Caco-2 (cell line): ENCODE results near the gene RAB3GAP2. TPM values are rescaled to one million over a fixed set of nuclear protein-coding genes. Genes with fewer than 3 reads are reported as not detected.

Experiments
- BruUV-seq: library from RNA; stranded (reverse); fragments of 400-500 nt; replicated peaks from 2 replicates; lab custom pipeline; 2021; lab: Mats Ljungman, UMichigan
- CTCF ChIA-PET: fragments of 300-600 bp; sonication (Branson Sonifier 250); formaldehyde crosslinking; loops from one replicate; lab custom pipeline; 2022; ENCODE audit warnings: antibody characterized with exemption; lab: Charles Lee
- POLR2A ChIA-PET: fragments of 300-600 bp; sonication (Branson Sonifier 250); formaldehyde crosslinking; loops from one replicate; lab custom pipeline; 2022; ENCODE audit warnings: antibody characterized with exemption; lab: Charles Lee
- DNase-seq, 2 experiments: peaks; one replicate each; pipeline versions ENCODE4 v3.0.0 to v3.0.0-alpha.2; 2020 to 2022
- H3K27me3 ChIP-seq: replicated peaks from 2 replicates; pipeline ENCODE4 v1.6.0; 2011; ENCODE audit warnings: low read length; ENCODE audit not compliant: control insufficient read depth, insufficient read depth
- H3K36me3 ChIP-seq: 2 replicates; pipeline ENCODE4 v1.5.1; 2011; ENCODE audit warnings: low read length; ENCODE audit not compliant: control insufficient read depth, insufficient read depth
- H3K4me1 ChIP-seq: fragments of 250-450 bp; sonication (Bioruptor Pico); 2 replicates; pipeline ENCODE4 v1.5.1; 2020; ENCODE audit warnings: mild to moderate bottlenecking
- H3K4me3 ChIP-seq: 2 replicates; pipeline ENCODE4 v1.5.1; 2011; ENCODE audit warnings: low read depth, mild to moderate bottlenecking, control low read depth, low read length
- H3K9me3 ChIP-seq: fragments of 250-450 bp; sonication (Bioruptor Pico); 2 replicates; pipeline ENCODE4 v1.5.1; 2020; ENCODE audit warnings: mild to moderate bottlenecking, moderate library complexity
- H3K27ac Mint-ChIP-seq: one replicate; pipeline ENCODE4 v1.8.0; 2022; ENCODE audit warnings: mixed read lengths; ENCODE audit not compliant: unreplicated experiment
- H3K27me3 Mint-ChIP-seq: one replicate; pipeline ENCODE4 v1.8.0; 2022; ENCODE audit warnings: mixed read lengths; ENCODE audit not compliant: insufficient read depth, unreplicated experiment
- H3K36me3 Mint-ChIP-seq: one replicate; pipeline ENCODE4 v1.8.0; 2022; ENCODE audit warnings: mild to moderate bottlenecking, mixed read lengths; ENCODE audit not compliant: insufficient read depth, unreplicated experiment
- H3K4me1 Mint-ChIP-seq: one replicate; pipeline ENCODE4 v1.8.0; 2022; ENCODE audit warnings: low read depth, mixed read lengths; ENCODE audit not compliant: unreplicated experiment
- H3K4me3 Mint-ChIP-seq: one replicate; pipeline ENCODE4 v1.8.0; 2022; ENCODE audit warnings: mild to moderate bottlenecking, moderate library complexity, mixed read lengths; ENCODE audit not compliant: unreplicated experiment
- H3K9me3 Mint-ChIP-seq: one replicate; pipeline ENCODE4 v1.8.0; 2022; ENCODE audit warnings: mixed read lengths; ENCODE audit not compliant: unreplicated experiment
- CTCF ChIP-seq, 2 experiments: fragments of 200-600 bp in 1 of 2; IDR thresholded peaks; 1 replicate in 1 of 2; 2 replicates in 1 of 2; pipeline versions ENCODE4 v1.5.1 to v1.8.0; 2011 to 2022; ENCODE audit warnings: antibody characterized with exemption in 1 of 2, control low read depth in 1 of 2, inconsistent platforms in 1 of 2, low read depth in 1 of 2, low read length in 1 of 2, mild to moderate bottlenecking in 1 of 2, moderate library complexity in 1 of 2; ENCODE audit not compliant: insufficient read depth in 1 of 2, severe bottlenecking in 1 of 2, unreplicated experiment in 1 of 2
- intact Hi-C: fragments of 100-400 bp; cut with micrococcal nuclease; formaldehyde crosslinking; loops from one replicate; pipeline ENCODE4 v1.10.0; 2022; ENCODE audit not compliant: unreplicated experiment
- total RNA-seq: library from RNA; stranded (reverse); gene quantifications from 2 replicates; pipeline ENCODE4 v1.2.3, GENCODE V29; 2022

Gene RAB3GAP2
- total RNA-seq, 1 experiment from 2014 or later, result 41.1 TPM

GRCh38 chr1:220298470-220299205 lies 26.4 kb upstream of the RAB3GAP2 start:
- DNase-seq, result no peak
- no TSS peak for BruUV-seq
- Mint-ChIP-seq H3K4me3 (no peak overlapping the region), H3K27ac (no peak overlapping the region), H3K4me1 (peaks cover 5% of the 10 kb centered on the region), H3K36me3 (no peaks in the 10 kb centered on the region), H3K27me3 (peaks cover 4% of the 10 kb centered on the region), H3K9me3 (no peaks in the 10 kb centered on the region)
- intact Hi-C loops, result no loop called here
- Histone ChIP-seq H3K27me3 (0 out of 2 replicates have a peak, but pooled peaks cover 2% of the 10 kb centered on the region), H3K4me1 (peaks cover 4% of the 10 kb centered on the region; the same call in 1 of the 2 replicates), H3K36me3 (no peaks in the 10 kb centered on the region), H3K4me3 (no peak overlapping the region), H3K9me3 (no peaks in the 10 kb centered on the region)
- TF ChIP-seq CTCF (IDR thresholded peaks at IDR 0.05; ENCODE audit: insufficient read depth in 1 of 2, low read depth in 1 of 2, low read length in 1 of 2, severe bottlenecking in 1 of 2, unreplicated experiment in 1 of 2), result no peak
- POLR2A ChIA-PET, result interaction anchor here (0.5 kb wide), 1 partner anchor 489 kb away, joined by 3 read pairs; no protein-coding TSS in a partner anchor
- CTCF ChIA-PET, result interaction anchor here (0.6 kb wide), 1 partner anchor 216 kb away, joined by 3 read pairs; no protein-coding TSS in a partner anchor

GRCh38 chr1:220296981-220297380 lies 24.7 kb upstream of the RAB3GAP2 start:
- Mint-ChIP-seq H3K27ac (no peak overlapping the region), H3K4me1 (peaks cover 5% of the 10 kb centered on the region), H3K36me3 (no peaks in the 10 kb centered on the region), H3K4me3 (no peak overlapping the region), H3K9me3 (no peaks in the 10 kb centered on the region), H3K27me3 (peaks cover 4% of the 10 kb centered on the region)
- ChIA-PET POLR2A (no interaction called here), CTCF (interaction anchor here (0.7 to 1.6 kb wide), 4 partner anchors 78 to 248 kb away, joined by 3 to 11 read pairs (median 8); no protein-coding TSS in a partner anchor)
- Histone ChIP-seq H3K4me1 (peaks cover 4% of the 10 kb centered on the region; the same call in 1 of the 2 replicates), H3K9me3 (no peaks in the 10 kb centered on the region), H3K36me3 (no peaks in the 10 kb centered on the region), H3K27me3 (no peaks in the 10 kb centered on the region), H3K4me3 (no peak overlapping the region)
- no peak for TF ChIP-seq CTCF (IDR thresholded peaks at IDR 0.05; ENCODE audit: insufficient read depth in 1 of 2, low read depth in 1 of 2, low read length in 1 of 2, severe bottlenecking in 1 of 2, unreplicated experiment in 1 of 2)
- BruUV-seq, result no TSS peak
- no peak for DNase-seq
- intact Hi-C loops, result loop anchor here (1.0 kb wide), 3 partner anchors 188 to 232 kb away; no protein-coding TSS in a partner anchor

- Mint-ChIP-seq H3K4me3 (no peak overlapping the region), H3K27ac (no peak overlapping the region), H3K9me3 (no peaks in the 10 kb centered on the region), H3K4me1 (no peaks in the 10 kb centered on the region), H3K27me3 (peaks cover 7% of the 10 kb centered on the region), H3K36me3 (no peaks in the 10 kb centered on the region)
- DNase-seq, result no peak
- intact Hi-C loops, result no loop called here
- H3K27me3 ChIP-seq, result no peaks in the 10 kb centered on the region; the same call in 1 of the 2 replicates
- TF ChIP-seq CTCF (IDR thresholded peaks at IDR 0.05; ENCODE audit: insufficient read depth in 1 of 2, low read depth in 1 of 2, low read length in 1 of 2, severe bottlenecking in 1 of 2, unreplicated experiment in 1 of 2), result no peak
- no peak overlapping the region for H3K4me3 ChIP-seq
- BruUV-seq, result no TSS peak
- H3K36me3 ChIP-seq, result no peaks in the 10 kb centered on the region
- ChIA-PET POLR2A (no interaction called here), CTCF (no interaction called here)
- H3K4me1 ChIP-seq, result no peaks in the 10 kb centered on the region; the same call in 1 of the 2 replicates
- H3K9me3 ChIP-seq, result no peaks in the 10 kb centered on the region
Observed at GRCh38 chr1:220294846-220295301, 22.6 kb upstream of the RAB3GAP2 start.
